Right lobe of liver (tissue), 6 donors: ENCODE measurements around the gene SSPN. TPM values are rescaled to one million over a fixed set of nuclear protein-coding genes. Genes with fewer than 3 reads are reported as not detected.

ENCODE experiments used
- ATAC-seq, 4 donors: fragments of 200-7000 bp; cut with Tn5 transposase; one replicate each; pipeline ENCODE4 v1.9.1; 2020; ENCODE audit warnings: mild to moderate bottlenecking in 4 of 4, moderate library complexity in 4 of 4
- DNase-seq, 3 donors: peaks; one replicate each; pipeline ENCODE4 v3.0.0-alpha.2; 2020
- H3K27ac ChIP-seq, 3 donors: fragments of 200-600 bp; one replicate each; pipeline ENCODE4 v1.8.0; 2022
- H3K27me3 ChIP-seq, 2 donors: fragments of 200-600 bp; one replicate each; pipeline ENCODE4 v1.8.0; 2022
- H3K36me3 ChIP-seq, 4 donors: fragments of 200-600 bp; sonication (generic) in 1 of 4; one replicate each; pipeline versions ENCODE4 v1.5.1 to v1.8.0; 2017 to 2022; ENCODE audit warnings: control low read depth in 1 of 4
- H3K4me1 ChIP-seq, 4 donors: fragments of 200-600 bp; sonication (generic) in 1 of 4; one replicate each; pipeline versions ENCODE4 v1.5.1 to v1.8.0; 2017 to 2022; ENCODE audit warnings: control low read depth in 1 of 4
- H3K4me3 ChIP-seq, 3 donors: fragments of 200-600 bp; one replicate each; pipeline ENCODE4 v1.8.0; 2022
- H3K9me3 ChIP-seq, 4 donors: fragments of 200-600 bp; sonication (generic) in 1 of 4; one replicate each; pipeline versions ENCODE4 v1.5.1 to v1.8.0; 2017 to 2022; ENCODE audit warnings: control low read depth in 1 of 4
- CTCF ChIP-seq, 4 donors: fragments of 200-600 bp in 3 of 4; fragments of 450-650 bp in 1 of 4; IDR thresholded peaks; one replicate each; pipeline versions ENCODE4 v1.5.1 to v1.8.0; 2016 to 2022; ENCODE audit warnings: antibody characterized with exemption in 4 of 4, mild to moderate bottlenecking in 2 of 4
- POLR2A ChIP-seq: fragments of 450-650 bp; IDR thresholded peaks from one replicate; pipeline ENCODE4 v1.6.1; 2017; ENCODE audit warnings: antibody characterized with exemption, mild to moderate bottlenecking
- WGBS: methylation state at CpG from one replicate; pipeline ENCODE4 v1.1.6; 2018; ENCODE audit warnings: low coverage, low lambda C conversion rate; ENCODE audit not compliant: insufficient coverage; ENCODE audit errors: missing lambda C conversion rate; 5-methylcytosine and 5-hydroxymethylcytosine counted together
- intact Hi-C, 2 donors: fragments of 100-400 bp; cut with DNase I; formaldehyde crosslinking; loops; one replicate each; pipeline versions ENCODE4 v1.11.2 to v1.14.1; 2022
- total RNA-seq, 6 experiments: library from RNA; depleted of rRNA in 2 of 6; stranded (reverse); fragments of >200 nt in 2 of 6; fragmentation: NEBNext Ultra II Directional in 3 of 6; extraction: Animal tissue kit (Norgen Biotek cat#: 25700) in 3 of 6; gene quantifications; one replicate each; pipeline versions ENCODE4 v1.1.0 to v1.2.4, GENCODE V29; 2016 to 2023
- donor health status: DM: no; HTN: yes; CAD: no.
- donor health status: DM: no; HTN: no; CAD: no.
- donor health status: DM: no; HTN: no; CAD: no.
- donor health status: DM: no; HTN: yes; CAD: no.
- donor health status: DM: no; HTN: yes; CAD: no.

Gene SSPN
- total RNA-seq, 6 experiments from 2014 or later, result 0.18 to 1.2 (median 0.54) TPM

- TF ChIP-seq POLR2A (no peak), CTCF (IDR thresholded peaks at IDR 0.05) (no peak)
- DNase-seq, result no peak
- no peak for ATAC-seq
- H3K27ac ChIP-seq, result no peak overlapping the region
- no peak overlapping the region for H3K4me3 ChIP-seq
- intact Hi-C loops, result no loop called here
- no peaks in the 10 kb centered on the region for H3K9me3 ChIP-seq
- WGBS, result 42% methylated on average over 2 of the region's 4 CpGs
- H3K4me1 ChIP-seq, result no peaks in the 10 kb centered on the region
- H3K27me3 ChIP-seq, result no peaks in the 10 kb centered on the region
- no peaks in the 10 kb centered on the region for H3K36me3 ChIP-seq
Measured at GRCh38 chr12:26238341-26239121, 43.2 kb downstream of the SSPN start.

- ATAC-seq (peak in 1 of 4 donors; percentile 34), DNase-seq (no peak)
- intact Hi-C loops, result no loop called here
- H3K4me1 ChIP-seq, result no peaks in the 10 kb centered on the region
- no peak for TF ChIP-seq CTCF (IDR thresholded peaks at IDR 0.05)
- TF ChIP-seq POLR2A, result no peak
- no peaks in the 10 kb centered on the region for H3K27me3 ChIP-seq
- no peaks in the 10 kb centered on the region for H3K36me3 ChIP-seq
- WGBS, result 37% methylated on average over 4 of the region's 5 CpGs
- H3K4me3 ChIP-seq, result no peak overlapping the region
- no peak overlapping the region for H3K27ac ChIP-seq
- H3K9me3 ChIP-seq, result no peaks in the 10 kb centered on the region
Measured at GRCh38 chr12:26239122-26239851, 43.9 kb downstream of the SSPN start.

GRCh38 chr12:26239852-26240815 is 44.8 kb downstream of the SSPN start:
- Histone ChIP-seq H3K27ac (no peak overlapping the region), H3K4me3 (no peak overlapping the region), H3K36me3 (no peaks in the 10 kb centered on the region), H3K27me3 (no peaks in the 10 kb centered on the region), H3K9me3 (no peaks in the 10 kb centered on the region), H3K4me1 (no peaks in the 10 kb centered on the region)
- DNase-seq (no peak), ATAC-seq (no peak)
- TF ChIP-seq POLR2A, result no peak
- TF ChIP-seq CTCF (IDR thresholded peaks at IDR 0.05), result no peak
- 68% methylated on average over 4 of the region's 4 CpGs for WGBS
- intact Hi-C loops, result no loop called here

GRCh38 chr12:26241080-26241479 is 45.7 kb downstream of the SSPN start:
- no peaks in the 10 kb centered on the region for H3K27me3 ChIP-seq
- H3K27ac ChIP-seq, result no peak overlapping the region
- no peak overlapping the region for H3K4me3 ChIP-seq
- ATAC-seq, result no peak
- 47% methylated on average over 2 of the region's 2 CpGs for WGBS
- no peaks in the 10 kb centered on the region for H3K4me1 ChIP-seq
- no peak for DNase-seq
- intact Hi-C loops, result no loop called here
- no peak for TF ChIP-seq POLR2A
- no peak for TF ChIP-seq CTCF (IDR thresholded peaks at IDR 0.05)
- no peaks in the 10 kb centered on the region for H3K36me3 ChIP-seq
- no peaks in the 10 kb centered on the region for H3K9me3 ChIP-seq
